SK-N-SH (cell line): ENCODE measurements around the gene SLC35F1. TPM values are rescaled to one million over a fixed set of nuclear protein-coding genes. Genes with fewer than 3 reads are reported as not detected.

Experiments
- CTCF ChIA-PET: fragments of 300-600, 350-600 bp; formaldehyde crosslinking; extraction: SDS; loops from one replicate; lab custom pipeline; 2021; lab: Yijun Ruan, JAX
- POLR2A ChIA-PET: fragments of 350-600 bp; sonication (Branson Sonifier 250); formaldehyde crosslinking; extraction: SDS; loops from one replicate; lab custom pipeline; 2020; ENCODE audit warnings: antibody characterized with exemption, inconsistent platforms; lab: Yijun Ruan, JAX
- DNase-seq: peaks from one replicate; pipeline ENCODE4 v3.0.0; 2012
- H2AFZ ChIP-seq: fragments of 200-600 bp; sonication (generic); 2 replicates; pipeline ENCODE4 v1.8.1; 2016; ENCODE audit warnings: antibody characterized with exemption, mild to moderate bottlenecking, low read depth
- H3F3A ChIP-seq: fragments of 200-600 bp; sonication (generic); replicated peaks from 2 replicates; pipeline ENCODE3; 2016; ENCODE audit warnings: antibody characterized with exemption, mild to moderate bottlenecking; ENCODE audit not compliant: insufficient read depth
- H3K27ac ChIP-seq, 2 experiments: fragments of 200-500 bp in 1 of 2; fragments of 200-600 bp in 1 of 2; sonication (Bioruptor generic) in 1 of 2; sonication (generic), shearing (Covaris generic) in 1 of 2; 2 replicates each; pipeline versions ENCODE4 v1.5.1 to v1.6.1; 2014 to 2016; ENCODE audit warnings: low read depth in 2 of 2, inconsistent platforms in 1 of 2, low read length in 1 of 2, mild to moderate bottlenecking in 1 of 2, mixed read lengths in 1 of 2
- H3K27me3 ChIP-seq: fragments of 200-600 bp; sonication (generic), shearing (Covaris generic); 2 replicates; pipeline ENCODE4 v1.6.1; 2016; ENCODE audit warnings: mixed run types; ENCODE audit not compliant: insufficient read depth
- H3K36me3 ChIP-seq, 2 experiments: fragments of 200-500 bp in 1 of 2; fragments of 200-600 bp in 1 of 2; sonication (Bioruptor generic) in 1 of 2; sonication (generic) in 1 of 2; replicated peaks in 1 of 2; 2 replicates each; pipeline versions ENCODE3 to v1.5.1; 2014 to 2016; ENCODE audit warnings: low read length in 1 of 2, mild to moderate bottlenecking in 1 of 2; ENCODE audit not compliant: insufficient read depth in 2 of 2, control insufficient read depth in 1 of 2
- H3K4me1 ChIP-seq, 2 experiments: fragments of 200-500 bp in 1 of 2; fragments of 200-600 bp in 1 of 2; sonication (Bioruptor generic) in 1 of 2; sonication (generic), shearing (Covaris generic) in 1 of 2; 2 replicates each; pipeline versions ENCODE4 v1.5.1 to v1.6.1; 2014 to 2016; ENCODE audit warnings: low read depth in 1 of 2, low read length in 1 of 2, mixed run types in 1 of 2; ENCODE audit not compliant: insufficient read depth in 2 of 2, control insufficient read depth in 1 of 2
- H3K4me2 ChIP-seq: fragments of 200-600 bp; sonication (generic), shearing (Covaris generic); 2 replicates; pipeline ENCODE4 v1.6.1; 2017; ENCODE audit warnings: mixed run types
- H3K4me3 ChIP-seq, 2 experiments: fragments of 200-500 bp in 1 of 2; fragments of 200-600 bp in 1 of 2; sonication (Bioruptor generic) in 1 of 2; sonication (generic), shearing (Covaris generic) in 1 of 2; 2 replicates each; pipeline versions ENCODE4 v1.5.1 to v1.8.1; 2014 to 2016; ENCODE audit warnings: low read depth in 2 of 2, inconsistent platforms in 1 of 2, low read length in 1 of 2, mild to moderate bottlenecking in 1 of 2, mixed read lengths in 1 of 2, moderate library complexity in 1 of 2
- H3K79me2 ChIP-seq: fragments of 200-600 bp; sonication (generic); 2 replicates; pipeline ENCODE4 v1.8.1; 2017; ENCODE audit warnings: mild to moderate bottlenecking; ENCODE audit not compliant: insufficient read depth
- H3K9ac ChIP-seq: fragments of 200-600 bp; sonication (generic); 2 replicates; pipeline ENCODE4 v1.6.1; 2017; ENCODE audit warnings: mixed run types
- H3K9me2 ChIP-seq: fragments of 200-600 bp; sonication (generic); 2 replicates; pipeline ENCODE4 v1.6.1; 2017; ENCODE audit warnings: mixed run types
- H3K9me3 ChIP-seq: fragments of 200-600 bp; sonication (generic); 2 replicates; pipeline ENCODE4 v1.6.1; 2017; ENCODE audit warnings: mixed run types, mild to moderate bottlenecking, moderate library complexity
- H4K20me1 ChIP-seq: fragments of 200-600 bp; sonication (generic); 2 replicates; pipeline ENCODE4 v1.6.1; 2017; ENCODE audit warnings: mild to moderate bottlenecking, mixed run types; ENCODE audit not compliant: insufficient read depth
- CHD2 ChIP-seq: fragments of 150-350 bp; IDR thresholded peaks from 2 replicates; pipeline ENCODE4 v1.6.1; 2018; ENCODE audit warnings: low read length; ENCODE audit not compliant: partially characterized antibody
- EZH2phosphoT487 ChIP-seq: fragments of 200-600 bp; sonication (generic); IDR thresholded peaks from 2 replicates; pipeline ENCODE4 v1.6.1; 2017; ENCODE audit warnings: low read depth, mixed run types, mild to moderate bottlenecking, antibody characterized with exemption, moderate library complexity, borderline replicate concordance
- FOXJ3 ChIP-seq: sonication (generic); formaldehyde crosslinking; IDR thresholded peaks from 2 replicates; pipeline ENCODE4 v1.5.1; 2020; ENCODE audit warnings: mild to moderate bottlenecking, missing genetic modification reagents
- NFIC ChIP-seq: IDR thresholded peaks from 2 replicates; pipeline ENCODE4 v1.4.0; 2012; ENCODE audit warnings: borderline replicate concordance
- POLR2AphosphoS5 ChIP-seq: IDR thresholded peaks from 2 replicates; pipeline ENCODE4 v1.6.1; 2012; ENCODE audit warnings: low read depth, low read length
- RXRA ChIP-seq: IDR thresholded peaks from 2 replicates; pipeline ENCODE4 v1.4.0; 2012; ENCODE audit warnings: low read depth, mild to moderate bottlenecking, borderline replicate concordance
- SIN3A ChIP-seq: IDR thresholded peaks from 2 replicates; pipeline ENCODE4 v1.6.1; 2012; ENCODE audit warnings: low read depth, mild to moderate bottlenecking, low read length, moderate library complexity, borderline replicate concordance
- TAF1 ChIP-seq: IDR thresholded peaks from 2 replicates; pipeline ENCODE4 v1.6.1; 2012; ENCODE audit warnings: low read depth, mild to moderate bottlenecking, low read length, moderate library complexity, borderline replicate concordance
- TEAD4 ChIP-seq: IDR thresholded peaks from 2 replicates; pipeline ENCODE4 v1.4.0; 2012; ENCODE audit warnings: mild to moderate bottlenecking, borderline replicate concordance; ENCODE audit not compliant: insufficient read depth
- USF2 ChIP-seq: fragments of 150-350 bp; IDR thresholded peaks from 2 replicates; pipeline ENCODE4 v1.6.1; 2017; ENCODE audit warnings: antibody characterized with exemption, low read length, low read depth, borderline replicate concordance
- WGBS: methylation state at CpG from one replicate; pipeline ENCODE4 v1.1.6; 2017; ENCODE audit warnings: low lambda C conversion rate; 5-methylcytosine and 5-hydroxymethylcytosine counted together
- polyA plus RNA-seq, 3 experiments: library from polyadenylated mRNA; depleted of rRNA; stranded (reverse); fragments of >200 nt; gene quantifications; 2 replicates each; pipeline ENCODE4 v1.2.3, GENCODE V29; 2012

SLC35F1 gene
- polyA plus RNA-seq, 1 of the 3 experiments (the other 2 are of a cell fraction) = under 0.01 TPM

- Histone ChIP-seq H3F3A (no peaks in the 10 kb centered on the region), H3K27me3 (no peaks in the 10 kb centered on the region), H3K9me2 (no peaks in the 10 kb centered on the region), H3K9ac (no peak overlapping the region), H3K27ac (no peak overlapping the region), H2AFZ (no peak overlapping the region), H4K20me1 (no peaks in the 10 kb centered on the region), H3K79me2 (no peaks in the 10 kb centered on the region), H3K4me1 (no peaks in the 10 kb centered on the region), H3K4me3 (no peak overlapping the region), H3K9me3 (no peaks in the 10 kb centered on the region), H3K4me2 (no peak overlapping the region), H3K36me3 (peaks cover 0 to 3% of the 10 kb centered on the region in 2 experiments)
- ChIA-PET POLR2A (no interaction called here), CTCF (no interaction called here)
- WGBS = 48% methylated on average over 2 of the region's 2 CpGs
- DNase-seq = no peak
- TF ChIP-seq NFIC = no peak
- no peak for TF ChIP-seq TEAD4
- no peak for TF ChIP-seq EZH2phosphoT487
- TF ChIP-seq, all 33 proteins: peak for 0
Observed at GRCh38 chr6:118297821-118298220, 390.8 kb downstream of the SLC35F1 start.

GRCh38 chr6:118298476-118299427, 391.7 kb downstream of the SLC35F1 start:
- ChIA-PET CTCF (no interaction called here), POLR2A (no interaction called here)
- H3K9me2 ChIP-seq = no peaks in the 10 kb centered on the region
- H4K20me1 ChIP-seq = no peaks in the 10 kb centered on the region
- no peak overlapping the region for H3K4me3 ChIP-seq
- no peaks in the 10 kb centered on the region for H3F3A ChIP-seq
- no peak for TF ChIP-seq USF2
- peaks cover 0 to 3% of the 10 kb centered on the region in 2 experiments for H3K36me3 ChIP-seq
- H3K4me1 ChIP-seq = no peaks in the 10 kb centered on the region
- H3K27ac ChIP-seq = no peak overlapping the region
- H3K9me3 ChIP-seq = no peaks in the 10 kb centered on the region
- H3K27me3 ChIP-seq = no peaks in the 10 kb centered on the region
- H3K79me2 ChIP-seq = no peaks in the 10 kb centered on the region
- WGBS = 29% methylated on average over 8 of the region's 8 CpGs
- no peak overlapping the region for H3K4me2 ChIP-seq
- no peak overlapping the region for H2AFZ ChIP-seq
- H3K9ac ChIP-seq = no peak overlapping the region
- DNase-seq = no peak

GRCh38 chr6:118299457-118299856, 392.4 kb downstream of the SLC35F1 start:
- Histone ChIP-seq H3K79me2 (no peaks in the 10 kb centered on the region), H3K4me3 (no peak overlapping the region), H3K4me2 (no peak overlapping the region), H3K36me3 (peaks cover 0 to 3% of the 10 kb centered on the region in 2 experiments), H3K9ac (no peak overlapping the region), H3K27me3 (no peaks in the 10 kb centered on the region), H3F3A (no peaks in the 10 kb centered on the region), H3K9me3 (no peaks in the 10 kb centered on the region), H3K27ac (no peak overlapping the region), H3K9me2 (no peaks in the 10 kb centered on the region), H2AFZ (no peak overlapping the region), H3K4me1 (no peaks in the 10 kb centered on the region), H4K20me1 (no peaks in the 10 kb centered on the region)
- DNase-seq = no peak
- WGBS = 57% methylated on average over 4 of the region's 4 CpGs
- TF ChIP-seq TAF1 (no peak), POLR2AphosphoS5 (no peak), CHD2 (no peak), FOXJ3 (CRISPR knock-in tag) (no peak), SIN3A (no peak), RXRA (no peak), EZH2phosphoT487 (no peak)
- ChIA-PET POLR2A (no interaction called here), CTCF (no interaction called here)
